Endothelial cell of umbilical vein (primary cell): ENCODE results near the gene RGS8. TPM values are rescaled to one million over a fixed set of nuclear protein-coding genes. Genes with fewer than 3 reads are reported as not detected.

ENCODE experiments used
- BruUV-seq: library from RNA; stranded (reverse); fragments of 400-500 nt; replicated peaks from 2 replicates; lab custom pipeline; 2021; lab: Mats Ljungman, UMichigan
- CTCF ChIA-PET: fragments of 300-600, 350-600 bp; sonication (Branson Sonifier 250); formaldehyde crosslinking; loops from one replicate; lab custom pipeline; 2021; ENCODE audit warnings: antibody characterized with exemption, inconsistent platforms; lab: Charles Lee
- POLR2A ChIA-PET: fragments of 300-600, 350-600 bp; sonication (Branson Sonifier 250); formaldehyde crosslinking; loops from one replicate; lab custom pipeline; 2021; ENCODE audit warnings: antibody characterized with exemption, inconsistent platforms; lab: Charles Lee
- DNase-seq: peaks from one replicate; pipeline ENCODE4 v3.0.0-alpha.2; 2011; ENCODE audit warnings: low read depth, low spot score
- FAIRE-seq: peaks from 2 replicates; lab custom pipeline; 2011; peaks lifted over from hg19 to GRCh38; lab: Jason Lieb, UNC
- H2AFZ ChIP-seq: 2 replicates; pipeline ENCODE4 v1.6.0; 2012; ENCODE audit warnings: low read depth, low read length, control low read depth, inconsistent platforms
- H3K27ac ChIP-seq: 2 replicates; pipeline ENCODE4 v1.5.1; 2011; ENCODE audit warnings: low read depth, mild to moderate bottlenecking, control low read depth, low read length, moderate library complexity; ENCODE audit not compliant: insufficient read depth
- H3K27me3 ChIP-seq, 2 experiments: 2 replicates each; pipeline versions ENCODE4 v1.6.0 to v1.6.1; 2011; ENCODE audit warnings: low read length in 2 of 2, mixed read lengths in 1 of 2; ENCODE audit not compliant: control insufficient read depth in 2 of 2, insufficient read depth in 2 of 2
- H3K36me3 ChIP-seq, 2 experiments: 2 replicates in 1 of 2; 3 replicates in 1 of 2; pipeline ENCODE4 v1.5.1; 2011; ENCODE audit warnings: low read length in 2 of 2, mild to moderate bottlenecking in 1 of 2, moderate library complexity in 1 of 2; ENCODE audit not compliant: control insufficient read depth in 2 of 2, insufficient read depth in 2 of 2; ENCODE audit errors: extremely low read depth in 1 of 2
- H3K4me1 ChIP-seq: 3 replicates; pipeline ENCODE4 v1.5.1; 2011; ENCODE audit warnings: mild to moderate bottlenecking, low read length; ENCODE audit not compliant: control insufficient read depth, insufficient read depth; ENCODE audit errors: extremely low read depth
- H3K4me2 ChIP-seq: 2 replicates; pipeline ENCODE4 v1.6.1; 2011; ENCODE audit warnings: low read length, control low read depth, mixed read lengths; ENCODE audit not compliant: insufficient read depth
- H3K4me3 ChIP-seq, 3 experiments: fragments of 200-600 bp in 1 of 3; sonication (generic), shearing (Covaris generic) in 1 of 3; replicated peaks in 1 of 3; 2 replicates each; pipeline ENCODE4 v1.5.1; 2011 to 2016; ENCODE audit warnings: control low read depth in 3 of 3, low read length in 3 of 3, mild to moderate bottlenecking in 2 of 3, inconsistent platforms in 1 of 3, low read depth in 1 of 3, moderate library complexity in 1 of 3; ENCODE audit not compliant: insufficient read depth in 1 of 3
- H3K79me2 ChIP-seq: 2 replicates; pipeline ENCODE4 v1.6.0; 2012; ENCODE audit warnings: low read length, inconsistent platforms; ENCODE audit not compliant: control insufficient read depth, insufficient read depth
- H3K9ac ChIP-seq: replicated peaks from 2 replicates; pipeline ENCODE3; 2011; ENCODE audit warnings: low read length, control low read depth; ENCODE audit not compliant: insufficient read depth; ENCODE audit errors: extremely low read depth
- H3K9me1 ChIP-seq: replicated peaks from 3 replicates; pipeline ENCODE4 v1.6.0; 2011; ENCODE audit warnings: mild to moderate bottlenecking, low read length; ENCODE audit not compliant: control insufficient read depth, insufficient read depth; ENCODE audit errors: extremely low read depth
- H3K9me3 ChIP-seq: replicated peaks from 2 replicates; pipeline ENCODE4 v1.5.1; 2012; ENCODE audit warnings: low read length, inconsistent platforms; ENCODE audit not compliant: control insufficient read depth, insufficient read depth
- H4K20me1 ChIP-seq: replicated peaks from 2 replicates; pipeline ENCODE3; 2011; ENCODE audit warnings: mild to moderate bottlenecking, low read length; ENCODE audit not compliant: control insufficient read depth, insufficient read depth; ENCODE audit errors: extremely low read depth
- EZH2 ChIP-seq: IDR thresholded peaks from 2 replicates; pipeline ENCODE4 v1.6.1; 2012; ENCODE audit warnings: borderline replicate concordance, low read depth, mild to moderate bottlenecking, moderate library complexity, low read length, inconsistent platforms; ENCODE audit not compliant: severe bottlenecking
- FOS ChIP-seq: IDR thresholded peaks from 2 replicates; pipeline ENCODE4 v1.6.1; 2011; ENCODE audit warnings: mild to moderate bottlenecking, low read length, moderate library complexity, borderline replicate concordance; ENCODE audit not compliant: insufficient read depth
- GATA2 ChIP-seq: IDR thresholded peaks from 2 replicates; pipeline ENCODE4 v1.7.0; 2011; ENCODE audit warnings: low read depth, mild to moderate bottlenecking, moderate library complexity, mixed read lengths, low read length; ENCODE audit not compliant: insufficient read length, insufficient read depth
- JUN ChIP-seq: IDR thresholded peaks from 2 replicates; pipeline ENCODE4 v1.6.1; 2011; ENCODE audit warnings: borderline replicate concordance, low read depth; ENCODE audit not compliant: insufficient read length, insufficient read depth
- MYC ChIP-seq: IDR thresholded peaks from one replicate; pipeline ENCODE4 v1.6.1; 2011; ENCODE audit warnings: mild to moderate bottlenecking, low read depth, low read length
- POLR2A ChIP-seq: IDR thresholded peaks from 2 replicates; pipeline ENCODE4 v1.6.1; 2012; ENCODE audit warnings: low read depth, mild to moderate bottlenecking, control low read depth, low read length
- POLR2AphosphoS5 ChIP-seq: IDR thresholded peaks from 2 replicates; pipeline ENCODE4 v1.6.1; 2012; ENCODE audit warnings: low read depth, mild to moderate bottlenecking, control low read depth, low read length, moderate library complexity; ENCODE audit not compliant: insufficient read depth
- dilution Hi-C: fragments of 300-500 bp; cut with MboI; formaldehyde crosslinking; loops from one replicate; pipeline ENCODE4 v1.15.0; 2019; ENCODE audit warnings: low sequenced_read_pairs; ENCODE audit not compliant: extremely low pct_ligation_motif_present
- intact Hi-C: fragments of 100-400 bp; cut with micrococcal nuclease; formaldehyde crosslinking; loops from one replicate; pipeline ENCODE4 v1.10.0; 2022
- polyA plus RNA-seq, 4 experiments: library from polyadenylated mRNA; depleted of rRNA in 3 of 4; stranded (reverse) in 3 of 4; unstranded in 1 of 4; fragments of >200 nt; gene quantifications; 2 replicates each; pipeline versions ENCODE4 v1.2.1 to v1.2.3, GENCODE V29; 2011 to 2012; ENCODE audit warnings: missing spikeins in 1 of 4
- total RNA-seq: library from RNA; stranded (reverse); gene quantifications from 2 replicates; pipeline ENCODE4 v1.2.3, GENCODE V29; 2021
- TF ChIP-seq, protein P1 (sequence below): IDR thresholded peaks from 2 replicates; pipeline ENCODE4 v1.6.1; 2011; ENCODE audit not compliant: insufficient read depth, insufficient read length
- TF ChIP-seq, protein P2 (sequence below), 2 donors: IDR thresholded peaks; 1 replicate in 1 of 2; 2 replicates in 1 of 2; pipeline ENCODE4 v1.5.1; 2011; ENCODE audit warnings: low read length in 2 of 2, mild to moderate bottlenecking in 2 of 2, moderate library complexity in 2 of 2, control low read depth in 1 of 2, inconsistent platforms in 1 of 2, low read depth in 1 of 2; ENCODE audit not compliant: insufficient read depth in 1 of 2; ENCODE audit errors: extremely low read depth in 1 of 2

The RGS8 gene
- total and polyA plus RNA-seq, 2 donors (not counting 3 experiments of a cell fraction or from before 2014, with no cell fraction given): not detected

DNA sequence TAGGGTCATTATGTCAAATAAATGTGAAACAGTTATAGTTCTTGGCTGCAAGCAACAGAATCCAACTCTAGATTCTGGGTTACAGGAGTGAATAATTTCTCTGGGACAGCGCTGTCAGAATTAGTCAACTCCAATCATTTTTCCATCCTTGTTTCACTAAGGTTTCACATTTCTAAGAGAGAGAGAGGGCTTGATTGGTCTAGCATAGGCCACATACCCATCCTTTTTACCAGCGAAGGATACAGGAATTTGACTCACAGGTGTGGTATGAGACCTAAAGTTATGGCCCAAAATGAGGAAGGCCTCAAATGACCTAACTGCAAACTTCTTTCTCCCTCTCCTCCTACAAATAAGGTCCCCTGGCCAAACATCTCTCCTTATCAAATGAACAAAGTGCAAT lies 25.5 kb upstream of the RGS8 start:
- intact Hi-C loops (no loop called here), dilution Hi-C loops (no loop called here)
- H3K4me1 ChIP-seq: no peaks in the 10 kb centered on the region
- no peak overlapping the region for H3K27ac ChIP-seq
- H3K27me3 ChIP-seq: no peaks in the 10 kb centered on the region
- no TSS peak for BruUV-seq
- ChIA-PET CTCF (no interaction called here), POLR2A (no interaction called here)
- H3K4me2 ChIP-seq: no peak overlapping the region
- TF ChIP-seq POLR2AphosphoS5 (no peak), POLR2A (no peak), JUN (no peak), MYC (no peak)
- TF ChIP-seq, protein P1, sequence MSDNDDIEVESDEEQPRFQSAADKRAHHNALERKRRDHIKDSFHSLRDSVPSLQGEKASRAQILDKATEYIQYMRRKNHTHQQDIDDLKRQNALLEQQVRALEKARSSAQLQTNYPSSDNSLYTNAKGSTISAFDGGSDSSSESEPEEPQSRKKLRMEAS: no peak
- TF ChIP-seq, protein P2, sequence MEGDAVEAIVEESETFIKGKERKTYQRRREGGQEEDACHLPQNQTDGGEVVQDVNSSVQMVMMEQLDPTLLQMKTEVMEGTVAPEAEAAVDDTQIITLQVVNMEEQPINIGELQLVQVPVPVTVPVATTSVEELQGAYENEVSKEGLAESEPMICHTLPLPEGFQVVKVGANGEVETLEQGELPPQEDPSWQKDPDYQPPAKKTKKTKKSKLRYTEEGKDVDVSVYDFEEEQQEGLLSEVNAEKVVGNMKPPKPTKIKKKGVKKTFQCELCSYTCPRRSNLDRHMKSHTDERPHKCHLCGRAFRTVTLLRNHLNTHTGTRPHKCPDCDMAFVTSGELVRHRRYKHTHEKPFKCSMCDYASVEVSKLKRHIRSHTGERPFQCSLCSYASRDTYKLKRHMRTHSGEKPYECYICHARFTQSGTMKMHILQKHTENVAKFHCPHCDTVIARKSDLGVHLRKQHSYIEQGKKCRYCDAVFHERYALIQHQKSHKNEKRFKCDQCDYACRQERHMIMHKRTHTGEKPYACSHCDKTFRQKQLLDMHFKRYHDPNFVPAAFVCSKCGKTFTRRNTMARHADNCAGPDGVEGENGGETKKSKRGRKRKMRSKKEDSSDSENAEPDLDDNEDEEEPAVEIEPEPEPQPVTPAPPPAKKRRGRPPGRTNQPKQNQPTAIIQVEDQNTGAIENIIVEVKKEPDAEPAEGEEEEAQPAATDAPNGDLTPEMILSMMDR (IDR thresholded peaks at IDR 0.05; ENCODE audit: extremely low read depth in 1 of 2, insufficient read depth in 1 of 2, low read depth in 1 of 2, low read length in 2 of 2): no peak
- no peaks in the 10 kb centered on the region for H3K9me3 ChIP-seq
- no peaks in the 10 kb centered on the region for H3K36me3 ChIP-seq
- H3K79me2 ChIP-seq: no peaks in the 10 kb centered on the region
- no peak for FAIRE-seq
- H3K9ac ChIP-seq: no peak overlapping the region
- no peak overlapping the region for H2AFZ ChIP-seq
- no peak overlapping the region for H3K4me3 ChIP-seq
- H4K20me1 ChIP-seq: no peaks in the 10 kb centered on the region
- H3K9me1 ChIP-seq: no peaks in the 10 kb centered on the region
- DNase-seq: no peak

DNA sequence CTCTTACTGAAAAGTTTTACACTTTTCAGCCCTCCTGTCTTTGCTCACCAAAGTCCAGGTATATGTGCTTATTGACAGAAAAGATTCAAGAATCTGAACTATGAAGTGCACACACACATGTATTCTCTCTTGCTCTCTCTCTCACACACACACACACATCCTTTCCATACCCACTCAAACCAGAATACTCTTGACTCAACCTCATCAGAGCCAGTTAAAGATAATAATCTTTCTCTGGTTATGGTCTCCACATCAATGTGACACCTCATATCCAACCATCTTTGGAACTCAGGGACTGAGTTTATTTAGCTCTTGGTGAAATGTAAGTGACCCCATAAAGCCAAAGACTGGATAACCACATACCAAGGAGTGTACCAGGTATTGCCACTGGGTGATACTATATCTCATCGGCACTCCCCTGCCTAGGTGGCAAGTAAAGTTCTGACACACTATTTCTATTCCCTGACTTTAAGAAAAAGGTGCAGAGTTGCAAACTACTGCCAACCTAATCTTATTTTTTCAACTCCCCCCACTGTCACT lies 24.9 kb upstream of the RGS8 start:
- Histone ChIP-seq H3K79me2 (no peaks in the 10 kb centered on the region), H3K9me1 (no peaks in the 10 kb centered on the region), H4K20me1 (no peaks in the 10 kb centered on the region), H3K27me3 (no peaks in the 10 kb centered on the region), H3K36me3 (no peaks in the 10 kb centered on the region), H3K4me2 (no peak overlapping the region), H3K4me3 (no peak overlapping the region), H2AFZ (no peak overlapping the region), H3K9me3 (no peaks in the 10 kb centered on the region), H3K9ac (no peak overlapping the region), H3K27ac (no peak overlapping the region), H3K4me1 (no peaks in the 10 kb centered on the region)
- POLR2A ChIA-PET: no interaction called here
- TF ChIP-seq FOS (no peak), POLR2AphosphoS5 (no peak), POLR2A (no peak), GATA2 (no peak), MYC (no peak), EZH2 (no peak), JUN (no peak)
- TF ChIP-seq, protein P1: no peak
- TF ChIP-seq, protein P2 (IDR thresholded peaks at IDR 0.05; ENCODE audit: extremely low read depth in 1 of 2, insufficient read depth in 1 of 2, low read depth in 1 of 2, low read length in 2 of 2): no peak
- intact Hi-C loops: no loop called here
- dilution Hi-C loops: no loop called here
- no TSS peak for BruUV-seq
- DNase-seq: no peak
- no peak for FAIRE-seq
- CTCF ChIA-PET: no interaction called here
